GM18909 (cell line): ENCODE results near the gene RANBP3.
"Not testable (repeated sequence)": the region's sequence is repeated elsewhere in the genome, so short reads cannot be mapped to it uniquely, and the experiment has no call there.

Experiments
- ATAC-seq: cut with Tn5 transposase; IDR thresholded peaks from one replicate; pipeline ENCODE4 v1.9.1; 2021; ENCODE audit warnings: mild to moderate bottlenecking; ENCODE audit not compliant: unreplicated experiment, poor library complexity

Gene RANBP3, protein sequence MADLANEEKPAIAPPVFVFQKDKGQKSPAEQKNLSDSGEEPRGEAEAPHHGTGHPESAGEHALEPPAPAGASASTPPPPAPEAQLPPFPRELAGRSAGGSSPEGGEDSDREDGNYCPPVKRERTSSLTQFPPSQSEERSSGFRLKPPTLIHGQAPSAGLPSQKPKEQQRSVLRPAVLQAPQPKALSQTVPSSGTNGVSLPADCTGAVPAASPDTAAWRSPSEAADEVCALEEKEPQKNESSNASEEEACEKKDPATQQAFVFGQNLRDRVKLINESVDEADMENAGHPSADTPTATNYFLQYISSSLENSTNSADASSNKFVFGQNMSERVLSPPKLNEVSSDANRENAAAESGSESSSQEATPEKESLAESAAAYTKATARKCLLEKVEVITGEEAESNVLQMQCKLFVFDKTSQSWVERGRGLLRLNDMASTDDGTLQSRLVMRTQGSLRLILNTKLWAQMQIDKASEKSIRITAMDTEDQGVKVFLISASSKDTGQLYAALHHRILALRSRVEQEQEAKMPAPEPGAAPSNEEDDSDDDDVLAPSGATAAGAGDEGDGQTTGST

DNA sequence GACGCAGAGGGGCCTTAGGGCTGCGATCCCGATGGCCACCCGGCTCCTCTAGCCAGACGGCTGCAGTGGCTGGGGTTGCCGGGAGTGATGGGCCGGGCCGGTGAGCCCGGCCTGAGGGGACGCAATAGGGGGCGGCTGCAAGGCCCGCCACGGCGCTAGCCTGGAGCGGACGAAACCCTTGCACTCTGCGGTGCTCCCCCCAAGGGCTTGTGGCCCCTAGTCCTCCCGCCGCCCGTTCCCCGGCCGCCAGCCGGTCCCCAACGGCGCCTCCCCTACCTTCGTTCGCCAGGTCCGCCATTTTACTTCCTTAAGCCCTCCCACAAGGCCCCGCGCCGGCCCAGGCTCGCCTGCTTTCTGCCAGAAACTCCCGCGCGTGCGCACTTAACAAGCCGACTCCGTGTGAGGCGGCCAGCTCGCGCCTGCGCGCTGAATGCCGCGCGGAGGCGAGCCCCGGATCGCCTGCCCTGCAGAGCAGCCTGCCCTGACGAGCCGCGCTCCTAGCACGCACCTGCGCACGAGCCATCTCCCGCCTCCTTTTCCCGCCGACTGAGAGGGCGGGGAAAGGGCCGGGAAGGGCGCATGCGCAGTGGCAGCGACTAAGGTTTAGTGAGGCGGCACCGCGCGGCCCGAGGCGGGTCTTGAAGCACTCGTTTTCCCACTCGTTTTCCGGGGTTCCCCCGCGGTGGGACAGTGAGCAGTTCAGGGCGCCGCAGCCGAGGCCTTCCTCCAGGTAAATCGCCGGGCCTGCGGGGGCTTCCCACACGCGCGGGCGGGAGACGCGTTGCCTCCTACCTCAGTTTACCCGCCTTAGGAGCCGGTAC lies at the start of gene RANBP3:
Gene RANBP3 (minus strand): TSS at position 356 of the 821 bp plus-strand sequence. CDS start 58 bp downstream, at position 298.
- peak; percentile 87 for ATAC-seq

GRCh38 chr19:6026390-6027227 lies 48.7 kb upstream of the RANBP3 start:
- no peak for ATAC-seq

GRCh38 chr19:6024756-6025155 lies 46.8 kb upstream of the RANBP3 start:
- not testable (repeated sequence) for ATAC-seq

GRCh38 chr19:6023936-6024335 lies 46.0 kb upstream of the RANBP3 start:
- ATAC-seq: no peak

DNA sequence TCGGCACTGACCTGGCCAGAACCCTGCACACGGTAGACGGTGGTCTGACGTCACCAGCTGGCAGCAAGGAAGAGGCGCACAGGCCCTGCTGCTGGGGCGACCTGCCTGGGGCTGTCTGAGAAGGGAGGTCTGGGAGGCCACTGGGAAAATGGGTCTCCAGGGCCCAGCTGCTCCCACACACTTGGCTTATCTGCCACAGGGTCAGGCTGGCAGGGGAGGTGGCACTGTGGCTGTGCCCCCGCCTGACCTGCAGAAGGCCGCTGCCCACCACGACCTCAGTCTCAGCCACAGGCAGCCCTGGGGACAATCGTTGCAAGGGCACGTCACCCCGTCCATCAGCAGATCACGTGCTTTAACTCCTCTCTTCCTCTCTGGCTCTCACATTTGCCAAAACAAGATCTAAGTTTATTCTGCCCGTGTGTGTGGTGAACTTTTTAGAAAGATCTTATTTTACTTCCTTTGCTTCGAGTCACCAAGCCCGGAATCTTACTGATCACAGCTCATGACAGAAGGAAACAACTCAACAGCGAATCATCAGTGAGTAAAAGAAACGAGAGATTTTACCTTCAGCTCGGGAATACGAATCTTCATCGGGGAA lies 45.2 kb upstream of the RANBP3 start:
- ATAC-seq: no peak

DNA sequence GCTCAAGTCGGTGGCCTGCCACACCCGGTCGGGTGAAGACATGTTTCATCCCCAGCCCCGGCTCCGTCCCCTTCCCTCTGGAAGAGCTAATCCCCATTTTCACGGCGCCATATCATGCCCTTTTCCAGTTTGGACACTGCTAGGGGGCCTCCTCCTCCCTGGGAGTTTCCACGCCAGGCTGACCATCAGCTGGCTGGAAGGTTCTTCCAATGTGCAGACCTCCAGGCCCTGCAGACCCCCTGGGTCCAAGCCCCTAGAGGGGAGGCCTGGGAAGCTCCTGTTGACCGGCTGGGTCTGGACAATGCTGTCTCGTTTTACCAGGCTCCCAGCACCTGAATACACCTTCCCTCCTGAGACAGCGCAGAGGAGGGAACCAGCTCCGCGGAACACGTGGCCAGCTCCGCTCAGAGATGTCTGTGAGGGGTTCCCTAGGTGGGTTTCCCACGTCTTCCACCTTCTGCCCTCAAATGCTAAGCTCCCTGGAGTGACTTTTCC lies 44.7 kb upstream of the RANBP3 start:
- ATAC-seq: no peak

GRCh38 chr19:6021878-6022569 lies 44.1 kb upstream of the RANBP3 start:
- ATAC-seq: no peak

DNA sequence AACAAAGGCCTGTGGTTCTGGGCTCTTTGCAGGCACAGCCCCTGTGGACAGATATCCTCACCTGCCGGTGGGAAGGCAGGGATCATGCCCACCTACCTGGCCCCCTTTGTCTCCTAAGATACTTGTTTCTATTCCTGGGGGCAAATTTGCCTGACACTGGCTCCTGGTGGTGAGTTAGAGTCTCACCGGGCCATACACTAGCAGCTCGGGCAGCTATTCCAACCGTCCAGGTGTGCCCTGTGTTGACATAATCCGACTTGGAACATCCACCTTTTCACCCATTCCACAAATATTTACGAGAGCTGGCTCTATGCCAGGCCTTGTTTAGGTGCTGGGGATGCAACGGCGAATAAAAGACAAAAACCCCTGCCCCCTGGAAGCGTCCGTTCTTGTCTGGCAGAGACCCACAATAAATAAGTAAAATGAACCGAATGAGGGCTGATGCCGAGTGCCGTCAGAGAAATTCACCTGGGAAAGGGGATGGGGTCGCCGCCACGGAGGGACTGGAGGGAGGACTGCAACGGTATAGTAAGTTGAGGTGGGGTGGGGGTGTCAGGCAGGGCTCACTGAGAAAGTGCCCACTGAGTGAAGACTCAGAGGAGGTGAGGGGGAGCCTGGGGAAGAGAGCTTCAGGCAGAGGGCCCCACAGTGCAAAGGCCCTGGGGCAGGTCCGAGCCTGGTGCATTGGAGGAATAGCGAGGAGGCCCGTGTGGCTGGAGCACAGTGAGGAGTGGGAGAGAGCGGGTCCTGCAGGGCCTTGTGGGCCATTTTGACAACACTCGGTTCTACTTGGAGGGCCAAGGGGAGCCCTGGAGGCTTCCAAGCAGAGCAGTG lies 43.2 kb upstream of the RANBP3 start:
- no peak for ATAC-seq

DNA sequence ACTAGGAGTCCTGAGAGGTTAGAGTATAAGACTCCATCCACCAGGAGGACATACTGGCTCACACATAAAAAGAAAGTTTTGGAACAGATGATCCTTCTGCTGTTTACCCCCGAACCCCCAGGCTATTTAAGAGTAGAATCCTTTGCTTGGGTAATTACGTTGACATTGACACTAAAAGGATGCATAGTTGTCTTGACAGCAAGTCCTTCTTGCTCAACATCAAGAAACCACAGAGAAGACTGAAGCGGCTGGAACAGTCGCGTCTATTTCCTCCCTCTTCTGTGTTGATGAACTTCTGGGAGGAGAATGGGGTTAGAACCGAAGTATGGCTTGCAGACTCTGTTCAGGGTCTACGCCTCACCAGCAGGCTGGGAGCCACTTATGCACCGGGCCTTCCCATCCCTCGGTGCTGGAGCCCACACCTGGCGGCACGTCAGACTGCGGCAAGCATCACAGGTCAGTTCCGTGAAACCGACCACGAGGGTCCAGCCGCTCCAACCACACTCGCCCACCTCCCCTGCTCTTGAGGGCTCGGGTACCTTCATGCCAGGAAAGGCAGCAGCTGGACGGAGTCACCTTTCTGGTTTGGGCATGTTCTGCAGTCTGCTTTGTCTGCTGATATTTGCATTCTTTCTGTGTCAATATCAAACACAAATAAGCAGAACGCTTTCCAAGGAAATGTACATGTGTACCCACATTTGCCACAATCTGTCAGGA lies 42.4 kb upstream of the RANBP3 start:
- ATAC-seq: no peak

DNA sequence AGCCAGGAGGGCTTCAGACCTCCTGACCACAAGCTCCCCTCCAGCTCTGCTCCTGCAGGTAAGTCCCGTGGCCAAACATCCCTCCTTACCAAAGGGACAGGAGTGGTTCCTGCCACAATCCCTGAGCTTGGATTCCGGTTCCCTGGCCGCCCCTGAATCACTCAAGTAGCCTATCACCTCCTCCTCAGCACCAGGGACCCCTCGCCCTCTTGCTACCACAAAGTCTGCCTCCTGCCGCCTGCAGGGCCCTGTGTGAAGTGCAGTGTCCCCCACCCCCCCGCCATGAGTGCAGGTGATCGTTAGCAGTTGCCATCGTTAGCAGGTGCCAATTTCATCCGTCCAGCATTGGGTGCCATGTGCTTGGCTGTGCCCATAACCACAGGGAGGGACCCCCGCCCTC lies 40.8 kb upstream of the RANBP3 start:
- ATAC-seq: no peak

GRCh38 chr19:6017576-6017975 lies 39.6 kb upstream of the RANBP3 start:
- ATAC-seq: no peak

DNA sequence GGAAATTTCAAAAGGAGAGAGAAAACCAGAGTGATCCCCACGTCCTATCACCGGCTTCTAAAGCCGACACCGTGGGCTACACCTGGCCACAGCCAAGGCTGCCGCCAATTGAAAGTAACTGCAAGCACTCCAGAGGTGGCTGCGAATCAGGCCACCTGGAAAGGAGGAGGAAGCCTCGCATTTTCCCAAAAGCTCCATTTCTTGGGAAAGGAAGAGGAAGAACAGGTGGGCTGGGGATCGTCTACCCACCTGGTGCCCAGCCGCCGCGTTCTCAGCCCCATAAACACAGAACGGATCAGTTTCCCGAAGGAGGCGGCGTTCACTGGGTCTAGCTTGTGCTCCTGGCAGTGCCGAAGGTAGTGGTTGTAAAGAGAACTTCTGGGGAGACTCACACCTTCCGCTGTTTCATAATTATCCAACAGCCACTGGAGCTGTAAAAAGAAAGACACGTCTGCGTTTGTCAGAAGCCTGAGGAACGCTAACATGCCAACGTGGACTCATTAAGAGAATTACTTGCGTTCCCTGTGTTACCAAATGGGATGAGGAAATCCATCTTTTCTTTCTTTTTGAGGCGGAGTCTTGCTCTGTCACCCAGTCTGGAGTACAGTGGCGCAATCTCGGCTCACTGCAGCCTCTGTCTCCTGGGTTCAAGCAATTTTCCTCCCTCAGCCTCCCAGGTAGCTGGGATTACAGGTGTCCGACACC lies 38.1 kb upstream of the RANBP3 start:
- ATAC-seq: no peak

DNA sequence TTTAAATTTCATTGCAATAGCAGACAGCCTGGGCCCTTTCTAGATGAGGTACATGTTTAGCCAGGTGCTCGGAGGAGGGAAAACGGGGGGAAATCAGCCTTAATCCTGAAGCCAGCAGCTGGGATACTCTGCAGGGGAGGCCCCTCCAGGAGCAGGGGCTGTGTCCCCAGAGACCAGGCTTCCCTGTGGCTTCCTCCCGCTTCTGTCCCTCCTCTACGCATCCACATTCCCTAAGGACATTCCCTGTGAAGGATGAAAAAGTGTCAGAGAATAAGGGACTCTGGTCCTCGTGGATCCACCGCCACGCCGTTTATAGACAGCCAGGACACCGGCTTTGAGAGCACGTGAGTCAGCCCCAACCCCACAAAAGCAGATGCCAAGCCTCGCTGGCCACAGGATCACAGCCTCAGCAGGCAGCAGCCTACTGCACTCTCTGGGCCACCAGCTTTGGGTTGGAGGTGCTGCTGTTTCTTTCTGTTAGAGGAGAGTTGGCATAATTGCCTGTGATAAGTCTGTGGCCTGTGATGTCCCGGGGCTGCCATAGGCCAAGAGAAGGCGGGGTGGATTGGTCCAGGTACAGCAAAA lies 36.7 kb upstream of the RANBP3 start:
- ATAC-seq: no peak

DNA sequence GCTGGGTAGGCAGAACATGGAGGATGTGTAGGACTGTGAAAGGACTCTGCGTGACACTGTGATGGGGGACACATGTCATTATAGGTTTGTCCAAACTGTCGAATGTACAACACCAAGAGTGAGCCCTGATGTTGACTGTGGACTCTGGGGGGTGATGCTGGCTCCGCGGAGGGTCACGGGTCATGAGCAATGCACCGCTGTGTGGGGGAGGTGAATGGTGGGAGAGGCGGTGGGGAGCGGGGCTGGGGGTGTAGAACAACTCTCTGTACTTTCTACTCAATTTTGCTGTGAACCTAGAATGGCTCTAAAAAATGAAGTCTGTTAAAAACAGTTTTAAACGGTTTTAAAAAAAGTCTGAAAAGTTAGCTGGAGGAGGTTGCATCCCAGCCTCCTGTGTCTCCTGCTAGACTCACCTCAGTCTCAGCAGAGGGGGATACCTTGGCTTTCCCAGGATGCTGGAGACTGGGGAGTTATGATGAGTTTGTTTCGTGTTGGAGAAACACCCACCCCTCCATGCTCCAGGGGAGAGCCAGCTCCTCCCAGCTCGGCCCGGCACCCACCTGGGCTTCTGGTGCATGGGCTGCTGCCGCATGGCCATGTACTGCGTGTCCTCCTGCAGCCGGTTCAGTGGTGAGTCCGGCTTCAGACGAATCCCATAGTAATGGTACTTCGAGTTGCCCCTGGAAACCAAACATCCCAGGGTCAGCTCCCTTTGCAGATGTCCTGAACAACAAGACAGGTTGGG lies 34.7 kb upstream of the RANBP3 start:
- no peak for ATAC-seq

DNA sequence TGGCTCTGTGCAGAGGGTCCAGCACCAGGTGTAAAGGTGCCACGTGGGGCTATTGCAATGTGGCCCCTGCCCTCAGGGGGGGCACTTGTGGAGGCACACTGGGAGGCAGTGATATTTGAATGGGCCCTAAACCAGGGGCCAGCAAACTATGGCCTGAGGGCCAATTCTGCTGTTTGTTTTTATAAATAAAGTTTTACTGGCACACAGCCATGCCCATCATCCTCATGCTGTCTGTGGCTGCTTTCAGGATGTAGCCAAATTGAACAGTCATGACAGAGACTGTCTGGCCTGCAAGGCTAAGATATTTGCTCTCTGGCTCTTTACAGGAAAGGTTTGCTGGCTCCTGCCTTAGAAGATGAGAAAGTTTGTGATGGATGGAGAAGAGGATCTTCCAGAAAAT lies 33.9 kb upstream of the RANBP3 start:
- no peak for ATAC-seq

GRCh38 chr19:6011206-6011605 lies 33.3 kb upstream of the RANBP3 start:
- no peak for ATAC-seq
